ENCODE measurements around the gene TBCA. TPM values are rescaled to one million over a fixed set of nuclear protein-coding genes. Genes with fewer than 3 reads are reported as not detected.

The TBCA gene
- total and polyA plus RNA-seq, 4 donors, result 76.8 to 323 (median 214) TPM

- Histone ChIP-seq H3K27me3 (ENCODE audit: control insufficient read depth, insufficient read depth, low read length) (no peaks in the 10 kb centered on the region), H3K27ac (ENCODE audit: low read depth, low read length) (no peak overlapping the region), H3K36me3 (ENCODE audit: control insufficient read depth, insufficient read depth, low read length) (no peaks in the 10 kb centered on the region), H3K4me3 (ENCODE audit: low read depth, low read length) (no peak overlapping the region), H3K9me3 (ENCODE audit: control insufficient read depth, insufficient read depth, low read length) (peaks cover 4% of the 10 kb centered on the region), H3K4me1 (ENCODE audit: control insufficient read depth, insufficient read depth, low read length) (no peaks in the 10 kb centered on the region)
- no peak for DNase-seq (ENCODE audit: low read depth in 4 of 6, low spot score in 6 of 6)
- WGBS (ENCODE audit: insufficient coverage), result no CpG with 5 or more reads among the region's 1 CpG
These were observed 80.0 kb downstream of the TBCA start for GRCh38 chr5:77696120-77696519.

- DNase-seq (ENCODE audit: low read depth in 4 of 6, low spot score in 6 of 6), result peak in 1 of 6 donors; percentile 68
- Histone ChIP-seq H3K4me3 (ENCODE audit: low read depth, low read length) (no peak overlapping the region), H3K9me3 (ENCODE audit: control insufficient read depth, insufficient read depth, low read length) (peaks cover 4% of the 10 kb centered on the region), H3K36me3 (ENCODE audit: control insufficient read depth, insufficient read depth, low read length) (peaks cover under 1% of the 10 kb centered on the region), H3K4me1 (ENCODE audit: control insufficient read depth, insufficient read depth, low read length) (no peaks in the 10 kb centered on the region), H3K27me3 (ENCODE audit: control insufficient read depth, insufficient read depth, low read length) (no peaks in the 10 kb centered on the region), H3K27ac (ENCODE audit: low read depth, low read length) (no peak overlapping the region)
- 80% methylated on average over 1 of the region's 3 CpGs for WGBS (ENCODE audit: insufficient coverage)
These were observed 82.2 kb downstream of the TBCA start for GRCh38 chr5:77693913-77694312.

- no peaks in the 10 kb centered on the region for H3K27me3 ChIP-seq (ENCODE audit: control insufficient read depth, insufficient read depth, low read length)
- no CpG with 5 or more reads among the region's 6 CpGs for WGBS (ENCODE audit: insufficient coverage)
- no peak overlapping the region for H3K4me3 ChIP-seq (ENCODE audit: low read depth, low read length)
- no peaks in the 10 kb centered on the region for H3K4me1 ChIP-seq (ENCODE audit: control insufficient read depth, insufficient read depth, low read length)
- H3K27ac ChIP-seq (ENCODE audit: low read depth, low read length), result no peak overlapping the region
- no peaks in the 10 kb centered on the region for H3K36me3 ChIP-seq (ENCODE audit: control insufficient read depth, insufficient read depth, low read length)
- H3K9me3 ChIP-seq (ENCODE audit: control insufficient read depth, insufficient read depth, low read length), result no peaks in the 10 kb centered on the region
- DNase-seq (ENCODE audit: low read depth in 4 of 6, low spot score in 6 of 6), result no peak
These were observed 92.9 kb downstream of the TBCA start for GRCh38 chr5:77683171-77683732.

GRCh38 chr5:77670526-77670925 lies 105.6 kb downstream of the TBCA start:
- Histone ChIP-seq H3K4me1 (ENCODE audit: control insufficient read depth, insufficient read depth, low read length) (no peaks in the 10 kb centered on the region), H3K27me3 (ENCODE audit: control insufficient read depth, insufficient read depth, low read length) (peaks cover 2% of the 10 kb centered on the region), H3K4me3 (ENCODE audit: low read depth, low read length) (no peak overlapping the region), H3K36me3 (ENCODE audit: control insufficient read depth, insufficient read depth, low read length) (no peaks in the 10 kb centered on the region), H3K27ac (ENCODE audit: low read depth, low read length) (no peak overlapping the region), H3K9me3 (ENCODE audit: control insufficient read depth, insufficient read depth, low read length) (no peaks in the 10 kb centered on the region)
- 50% methylated on average over 3 of the region's 3 CpGs for WGBS (ENCODE audit: insufficient coverage)
- no peak for DNase-seq (ENCODE audit: low read depth in 4 of 6, low spot score in 6 of 6)

- DNase-seq (ENCODE audit: low read depth in 4 of 6, low spot score in 6 of 6), result peak in 1 of 6 donors; percentile 15
- Histone ChIP-seq H3K27me3 (ENCODE audit: control insufficient read depth, insufficient read depth, low read length) (peaks cover 2% of the 10 kb centered on the region), H3K27ac (ENCODE audit: low read depth, low read length) (no peak overlapping the region), H3K36me3 (ENCODE audit: control insufficient read depth, insufficient read depth, low read length) (no peaks in the 10 kb centered on the region), H3K4me3 (ENCODE audit: low read depth, low read length) (no peak overlapping the region), H3K9me3 (ENCODE audit: control insufficient read depth, insufficient read depth, low read length) (no peaks in the 10 kb centered on the region), H3K4me1 (ENCODE audit: control insufficient read depth, insufficient read depth, low read length) (no peaks in the 10 kb centered on the region)
- no CpG with 5 or more reads among the region's 1 CpG for WGBS (ENCODE audit: insufficient coverage)
These were observed 106.5 kb downstream of the TBCA start for GRCh38 chr5:77669677-77670076.

- H3K27me3 ChIP-seq (ENCODE audit: control insufficient read depth, insufficient read depth, low read length), result peaks cover 2% of the 10 kb centered on the region
- no peaks in the 10 kb centered on the region for H3K36me3 ChIP-seq (ENCODE audit: control insufficient read depth, insufficient read depth, low read length)
- no CpG with 5 or more reads among the region's 7 CpGs for WGBS (ENCODE audit: insufficient coverage)
- H3K9me3 ChIP-seq (ENCODE audit: control insufficient read depth, insufficient read depth, low read length), result no peaks in the 10 kb centered on the region
- no peak overlapping the region for H3K27ac ChIP-seq (ENCODE audit: low read depth, low read length)
- H3K4me3 ChIP-seq (ENCODE audit: low read depth, low read length), result no peak overlapping the region
- DNase-seq (ENCODE audit: low read depth in 4 of 6, low spot score in 6 of 6), result peak in 2 of 6 donors; percentile 5 to 6
- no peaks in the 10 kb centered on the region for H3K4me1 ChIP-seq (ENCODE audit: control insufficient read depth, insufficient read depth, low read length)
These were observed 112.9 kb downstream of the TBCA start for GRCh38 chr5:77663090-77663863.

GRCh38 chr5:77662635-77663034 lies 113.5 kb downstream of the TBCA start:
- no peak overlapping the region for H3K27ac ChIP-seq (ENCODE audit: low read depth, low read length)
- no peak for DNase-seq (ENCODE audit: low read depth in 4 of 6, low spot score in 6 of 6)
- no peak overlapping the region for H3K4me3 ChIP-seq (ENCODE audit: low read depth, low read length)
- no peaks in the 10 kb centered on the region for H3K4me1 ChIP-seq (ENCODE audit: control insufficient read depth, insufficient read depth, low read length)
- no peaks in the 10 kb centered on the region for H3K36me3 ChIP-seq (ENCODE audit: control insufficient read depth, insufficient read depth, low read length)
- no peaks in the 10 kb centered on the region for H3K9me3 ChIP-seq (ENCODE audit: control insufficient read depth, insufficient read depth, low read length)
- H3K27me3 ChIP-seq (ENCODE audit: control insufficient read depth, insufficient read depth, low read length), result peaks cover 2% of the 10 kb centered on the region

- H3K4me3 ChIP-seq (ENCODE audit: low read depth, low read length), result no peak overlapping the region
- no peaks in the 10 kb centered on the region for H3K4me1 ChIP-seq (ENCODE audit: control insufficient read depth, insufficient read depth, low read length)
- no peak for DNase-seq (ENCODE audit: low read depth in 4 of 6, low spot score in 6 of 6)
- H3K9me3 ChIP-seq (ENCODE audit: control insufficient read depth, insufficient read depth, low read length), result no peaks in the 10 kb centered on the region
- peaks cover 2% of the 10 kb centered on the region for H3K27me3 ChIP-seq (ENCODE audit: control insufficient read depth, insufficient read depth, low read length)
- no peaks in the 10 kb centered on the region for H3K36me3 ChIP-seq (ENCODE audit: control insufficient read depth, insufficient read depth, low read length)
- H3K27ac ChIP-seq (ENCODE audit: low read depth, low read length), result no peak overlapping the region
These were observed 117.5 kb downstream of the TBCA start for GRCh38 chr5:77658662-77659061.

- H3K27ac ChIP-seq (ENCODE audit: low read depth, low read length), result no peak overlapping the region
- no peak overlapping the region for H3K4me3 ChIP-seq (ENCODE audit: low read depth, low read length)
- no peak for DNase-seq (ENCODE audit: low read depth in 4 of 6, low spot score in 6 of 6)
- WGBS (ENCODE audit: insufficient coverage), result 79% methylated on average over 2 of the region's 2 CpGs
- peaks cover 56% of the 10 kb centered on the region for H3K27me3 ChIP-seq (ENCODE audit: control insufficient read depth, insufficient read depth, low read length)
- H3K9me3 ChIP-seq (ENCODE audit: control insufficient read depth, insufficient read depth, low read length), result no peaks in the 10 kb centered on the region
- H3K36me3 ChIP-seq (ENCODE audit: control insufficient read depth, insufficient read depth, low read length), result no peaks in the 10 kb centered on the region
- H3K4me1 ChIP-seq (ENCODE audit: control insufficient read depth, insufficient read depth, low read length), result no peaks in the 10 kb centered on the region
These were observed 124.8 kb downstream of the TBCA start for GRCh38 chr5:77651343-77651742.

- H3K4me1 ChIP-seq (ENCODE audit: control insufficient read depth, insufficient read depth, low read length), result peaks cover 3% of the 10 kb centered on the region
- WGBS (ENCODE audit: insufficient coverage), result no CpG with 5 or more reads among the region's 1 CpG
- H3K4me3 ChIP-seq (ENCODE audit: low read depth, low read length), result no peak overlapping the region
- no peak overlapping the region for H3K27ac ChIP-seq (ENCODE audit: low read depth, low read length)
- DNase-seq (ENCODE audit: low read depth in 4 of 6, low spot score in 6 of 6), result no peak
- H3K36me3 ChIP-seq (ENCODE audit: control insufficient read depth, insufficient read depth, low read length), result no peaks in the 10 kb centered on the region
- H3K9me3 ChIP-seq (ENCODE audit: control insufficient read depth, insufficient read depth, low read length), result no peaks in the 10 kb centered on the region
- peaks cover 63% of the 10 kb centered on the region for H3K27me3 ChIP-seq (ENCODE audit: control insufficient read depth, insufficient read depth, low read length)
These were observed 125.5 kb downstream of the TBCA start for GRCh38 chr5:77650686-77651085.
